Stimulated activated CD8-positive, alpha-beta memory T cell treated with anti-CD3 and anti-CD28 coated beads, Interleukin-7, amount 100 ng/mL, for 24 hours (primary cell): ENCODE data around the gene SBNO1.
"Not testable (repeated sequence)": the region's sequence is repeated elsewhere in the genome, so short reads cannot be mapped to it uniquely, and the experiment has no call there.

ENCODE experiments used
- DNase-seq: peaks from one replicate; pipeline ENCODE4 v3.0.0-alpha.2; 2020; ENCODE audit warnings: low read depth

SBNO1 gene

GRCh38 chr12:123248996-123249741 is 115.5 kb downstream of the SBNO1 start:
- not testable (repeated sequence) for DNase-seq

GRCh38 chr12:123248129-123248528 is 116.5 kb downstream of the SBNO1 start:
- not testable (repeated sequence) for DNase-seq

GRCh38 chr12:123245678-123246077 is 119.0 kb downstream of the SBNO1 start:
- DNase-seq = no peak

GRCh38 chr12:123243671-123244262 is 120.9 kb downstream of the SBNO1 start:
- DNase-seq = no peak

- no peak for DNase-seq
Observed at GRCh38 chr12:123242116-123242904, 122.3 kb downstream of the SBNO1 start.
